ENCODE data around the gene CDKL5.
"Not testable (repeated sequence)": the region's sequence is repeated elsewhere in the genome, so short reads cannot be mapped to it uniquely, and the experiment has no call there.

The CDKL5 gene

GRCh38 chrX:18425199-18426003, at the start of gene CDKL5:
Gene CDKL5, plus strand, starts transcription at chrX:18425608. Its CDS starts 81,489 bp downstream, at chrX:18507097.
- peak; percentile 100 for DNase-seq (ENCODE audit: low read depth, low spot score)

DNA sequence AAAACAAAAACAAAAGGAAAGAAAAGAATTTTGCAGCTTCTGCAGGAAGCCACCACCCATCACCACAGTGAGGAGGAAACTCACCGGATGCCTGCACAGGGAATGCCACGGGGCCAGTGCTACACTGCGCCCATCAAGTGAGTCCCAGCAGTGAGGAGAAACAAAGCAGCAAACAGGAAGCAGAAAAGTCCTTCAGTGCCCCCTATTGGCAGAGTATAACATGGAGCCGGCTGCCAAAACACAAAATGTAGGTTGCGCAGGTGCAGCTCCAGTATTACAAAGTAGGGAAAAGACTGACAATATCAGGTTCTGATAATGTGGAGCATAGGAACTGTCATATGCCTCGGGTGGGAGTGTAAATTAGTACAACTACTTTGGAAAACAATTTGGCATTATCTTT, 47.6 kb upstream of the CDKL5 start:
- peak; percentile 87 for DNase-seq (ENCODE audit: low read depth, low spot score)

DNA sequence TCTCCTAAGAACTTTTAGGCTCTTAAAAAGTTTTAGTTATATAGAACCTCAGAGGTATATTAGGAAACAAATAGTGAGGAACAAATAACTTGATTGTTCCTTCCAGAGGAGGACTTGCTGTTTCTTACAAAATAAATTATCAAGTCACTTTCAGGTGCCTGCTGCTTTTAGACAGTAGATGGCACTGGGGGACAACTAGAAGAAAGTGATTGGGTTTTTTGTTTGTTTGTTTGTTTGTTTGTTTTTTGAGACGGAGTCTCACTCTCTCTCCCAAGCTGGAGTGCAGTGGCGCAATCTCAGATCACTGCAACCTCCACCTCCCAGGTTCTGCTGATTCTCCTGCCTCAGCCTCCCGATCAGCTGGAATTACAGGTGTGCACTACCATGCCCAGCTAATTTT, 35.4 kb upstream of the CDKL5 start:
- DNase-seq (ENCODE audit: low read depth, low spot score): no peak

DNA sequence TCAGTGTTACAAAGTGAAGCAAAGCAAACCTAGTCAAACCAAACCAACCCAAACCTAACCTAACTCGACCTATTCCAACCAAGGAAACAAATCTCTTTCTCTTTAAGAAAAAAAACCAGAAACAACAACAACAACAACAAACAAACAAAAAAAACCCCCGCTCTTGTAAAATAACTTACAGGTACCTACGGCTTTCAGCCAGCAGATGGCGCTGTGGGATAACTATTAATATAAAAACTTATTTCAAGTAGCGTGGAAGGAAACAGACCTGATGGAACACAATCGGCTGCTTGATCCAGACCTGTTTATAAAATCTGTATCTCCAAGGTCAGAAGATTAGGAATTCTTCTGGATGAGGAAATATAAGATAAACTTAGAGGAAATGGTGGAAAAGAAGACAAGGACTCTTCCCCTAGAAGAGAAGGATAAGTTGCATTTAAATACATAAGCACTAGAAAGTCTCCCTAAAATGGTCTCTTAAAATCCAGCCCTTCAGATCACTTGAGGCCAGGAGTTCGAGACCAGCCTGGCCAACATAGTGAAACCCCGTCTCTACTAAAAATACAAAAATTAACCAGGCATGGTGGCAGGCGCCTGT, 34.4 kb upstream of the CDKL5 start:
- DNase-seq (ENCODE audit: low read depth, low spot score): peak; percentile 57

DNA sequence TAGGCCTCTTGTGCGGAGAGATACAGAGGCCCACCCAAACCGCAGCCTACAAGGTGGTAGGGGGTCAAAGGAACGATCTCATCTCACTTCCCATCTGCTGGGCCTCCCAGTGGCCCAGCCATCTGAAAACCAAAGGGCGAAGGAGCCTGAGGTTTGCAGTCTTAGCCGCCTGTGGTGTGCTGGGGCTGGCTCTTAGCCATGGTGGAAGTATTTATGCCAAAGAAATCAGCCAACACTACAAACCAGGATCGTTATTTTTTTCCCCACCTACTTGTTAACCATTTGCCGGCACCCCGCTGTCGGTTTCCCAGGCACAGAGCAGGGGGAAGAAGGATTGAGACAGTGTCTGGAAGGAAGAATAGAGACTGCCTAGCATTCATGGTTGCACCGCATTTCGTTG, 30.9 kb upstream of the CDKL5 start:
- DNase-seq (ENCODE audit: low read depth, low spot score): no peak

DNA sequence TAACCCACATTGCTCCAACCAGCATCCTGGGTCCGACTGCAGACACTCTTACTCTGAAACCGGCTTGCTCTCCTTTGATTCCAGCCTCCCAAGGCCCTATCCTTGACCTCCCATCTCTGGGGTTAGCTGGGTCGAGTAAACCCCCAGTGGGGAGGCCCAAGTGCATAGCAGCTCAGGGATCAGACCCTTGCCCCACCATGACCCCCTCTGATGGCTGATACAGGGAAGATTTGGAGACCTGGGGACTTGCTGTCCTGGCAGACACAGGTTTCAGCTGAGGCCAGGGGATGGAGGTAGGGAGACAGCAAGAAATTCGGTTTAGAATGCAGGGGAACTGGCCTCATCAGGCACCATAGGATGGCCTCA, 23.6 kb upstream of the CDKL5 start:
- no peak for DNase-seq (ENCODE audit: low read depth, low spot score)

- no peak for DNase-seq (ENCODE audit: low read depth, low spot score)
Measured at GRCh38 chrX:18406531-18407266, 18.7 kb upstream of the CDKL5 start.

DNA sequence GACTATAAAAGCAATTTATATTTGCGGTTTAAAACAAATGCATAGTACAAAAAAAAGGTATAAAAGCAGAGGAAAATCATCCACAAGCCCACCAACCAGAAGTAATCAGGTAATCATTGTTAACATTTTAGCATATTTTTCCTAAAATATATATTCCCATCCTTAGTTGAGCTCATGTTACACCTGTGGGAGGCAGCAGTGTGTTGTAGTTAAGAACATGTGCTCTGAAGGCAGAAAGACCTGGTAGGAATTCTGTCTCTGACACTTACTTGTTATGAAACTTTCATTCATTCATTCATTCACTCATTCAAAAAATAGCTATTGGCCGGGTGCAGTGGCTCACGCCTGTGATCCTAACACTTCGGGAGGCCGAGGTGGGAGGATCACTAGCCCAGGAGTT, 15.4 kb upstream of the CDKL5 start:
- no peak for DNase-seq (ENCODE audit: low read depth, low spot score)

DNA sequence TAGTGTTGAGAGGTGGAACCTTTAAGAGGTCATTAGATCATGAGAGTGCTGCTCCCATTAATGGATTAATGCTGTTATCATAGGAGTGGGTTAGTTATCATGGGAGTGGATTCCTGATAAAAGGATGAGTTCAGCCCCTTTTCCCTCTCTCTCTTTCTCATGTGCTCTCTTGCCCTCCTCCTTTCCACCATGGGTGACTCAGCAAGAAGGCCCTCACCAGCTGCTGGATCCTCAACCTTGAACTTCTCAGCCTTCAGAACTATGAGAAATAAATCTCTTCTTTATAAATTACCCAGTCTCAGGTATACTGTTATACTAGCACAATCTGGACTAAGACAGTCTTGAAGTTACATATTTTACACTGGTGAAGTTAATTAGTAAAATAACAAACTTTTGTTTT, 10.0 kb upstream of the CDKL5 start:
- DNase-seq (ENCODE audit: low read depth, low spot score): no peak

- DNase-seq (ENCODE audit: low read depth, low spot score): no peak
Measured at GRCh38 chrX:18422325-18422724, 3.1 kb upstream of the CDKL5 start.

DNA sequence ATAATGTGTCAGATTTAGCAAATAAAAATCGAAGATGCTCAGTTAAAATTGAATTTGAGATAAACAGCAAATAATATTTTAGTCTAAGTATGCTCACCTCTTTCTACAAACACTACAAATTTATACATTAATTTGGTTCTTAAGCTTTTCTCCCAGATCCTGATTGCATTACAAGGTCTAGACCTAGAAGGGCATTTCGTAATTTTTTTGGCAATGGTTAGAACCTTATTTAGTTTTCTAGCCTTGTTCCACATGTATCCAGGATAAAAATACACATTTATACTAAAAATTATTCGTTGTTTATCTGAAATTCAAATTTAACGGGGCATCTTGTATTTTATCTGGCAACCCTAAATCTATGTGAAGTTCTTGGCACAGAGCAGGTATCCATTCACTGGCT, 2.5 kb upstream of the CDKL5 start:
- DNase-seq (ENCODE audit: low read depth, low spot score): no peak

DNA sequence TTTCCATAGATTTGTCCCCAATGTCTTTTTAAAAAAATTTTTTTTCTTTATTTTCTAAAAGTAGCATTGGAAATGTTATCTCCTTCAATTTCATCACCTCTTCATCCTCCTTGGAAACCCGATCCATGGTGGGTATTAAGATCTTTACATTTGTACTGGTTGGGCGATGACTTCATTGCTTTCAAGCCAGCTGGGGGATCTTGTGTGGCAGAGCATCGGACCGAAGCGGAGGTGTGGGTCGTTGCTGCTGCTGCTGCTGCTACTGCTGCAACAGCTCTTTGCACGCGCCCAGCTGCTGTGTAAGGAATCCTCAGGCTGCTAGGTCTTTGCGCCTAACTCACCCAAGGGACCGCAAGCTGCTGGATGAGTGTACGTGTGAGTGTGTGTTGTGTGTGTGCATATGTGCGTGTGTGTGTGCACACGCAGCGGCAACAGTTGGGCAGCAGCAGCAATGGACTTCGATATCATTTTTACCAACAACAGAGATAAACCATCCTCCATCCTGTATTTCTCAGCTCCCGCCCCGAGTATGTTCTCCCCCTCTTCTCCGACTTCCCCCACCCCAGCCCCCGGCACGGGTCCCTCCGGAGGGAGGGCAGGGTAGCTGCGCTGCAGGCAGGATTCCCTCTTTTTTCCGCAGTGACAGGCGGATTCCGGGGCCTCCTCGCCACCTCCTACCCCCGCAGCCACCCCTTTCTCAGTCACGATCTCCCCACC, 768 bp upstream of the CDKL5 start:
- DNase-seq (ENCODE audit: low read depth, low spot score): peak; percentile 74

GRCh38 chrX:18426004-18426320, 554 bp downstream of the CDKL5 start:
- peak; percentile 31 for DNase-seq (ENCODE audit: low read depth, low spot score)

DNA sequence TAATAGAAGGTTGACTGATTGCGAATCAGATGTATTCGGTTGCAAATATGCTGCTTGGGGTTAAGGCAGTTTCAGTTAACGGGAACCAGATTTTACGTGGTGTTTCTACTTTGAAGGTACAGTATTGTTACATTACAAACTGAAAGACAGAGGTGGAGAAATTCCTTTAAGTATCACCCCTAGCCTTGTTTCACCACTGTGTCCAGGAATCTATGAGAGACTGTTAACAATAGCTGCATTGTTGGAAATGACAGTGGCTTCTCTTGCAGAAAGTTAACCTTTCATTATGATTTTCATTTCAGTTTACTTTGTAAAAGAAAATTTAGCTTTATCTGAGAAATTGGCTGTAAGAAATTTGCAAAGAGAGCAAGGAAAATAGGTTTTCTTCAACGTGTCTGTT, 2.6 kb downstream of the CDKL5 start:
- no peak for DNase-seq (ENCODE audit: low read depth, low spot score)

DNA sequence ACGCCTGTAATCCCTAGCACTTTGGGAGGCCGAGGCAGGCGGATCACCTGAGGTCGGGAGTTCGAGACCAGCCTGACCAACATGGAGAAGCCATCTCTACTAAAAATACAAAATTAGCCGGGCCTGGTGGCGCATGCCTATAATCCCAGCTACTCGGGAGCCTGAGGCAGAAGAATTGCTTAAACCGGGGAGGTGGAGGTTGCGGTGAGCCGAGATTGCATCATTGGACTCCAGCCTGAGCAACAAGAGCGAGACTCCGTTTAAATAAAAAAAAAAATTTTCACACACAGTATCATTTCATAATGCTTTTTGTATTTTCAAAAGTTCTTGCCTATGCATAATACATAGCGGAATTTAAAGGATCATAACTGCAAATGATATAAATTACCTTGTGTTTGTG, 7.9 kb downstream of the CDKL5 start:
- not testable (repeated sequence) for DNase-seq (ENCODE audit: low read depth, low spot score)

DNA sequence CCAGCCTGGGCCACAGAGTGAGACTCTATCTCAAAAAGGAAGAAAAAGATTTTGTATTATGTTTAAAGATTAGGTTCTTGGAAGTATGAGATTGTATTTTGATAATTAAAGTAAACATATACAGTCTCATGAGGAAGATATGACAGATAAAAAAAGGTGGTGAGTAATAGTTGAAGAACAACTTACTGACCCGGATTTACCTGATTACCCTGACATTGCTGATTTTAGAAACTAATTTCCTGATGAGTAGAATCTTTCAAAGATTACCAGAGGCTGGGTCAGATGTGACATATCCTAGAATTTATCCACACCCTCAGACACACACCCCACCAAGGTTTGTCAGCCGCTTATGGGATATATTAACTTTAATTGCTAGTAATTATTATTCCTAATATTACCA, 9.5 kb downstream of the CDKL5 start:
- DNase-seq (ENCODE audit: low read depth, low spot score): no peak

- no peak for DNase-seq (ENCODE audit: low read depth, low spot score)
Measured at GRCh38 chrX:18436017-18436416, 10.6 kb downstream of the CDKL5 start.

DNA sequence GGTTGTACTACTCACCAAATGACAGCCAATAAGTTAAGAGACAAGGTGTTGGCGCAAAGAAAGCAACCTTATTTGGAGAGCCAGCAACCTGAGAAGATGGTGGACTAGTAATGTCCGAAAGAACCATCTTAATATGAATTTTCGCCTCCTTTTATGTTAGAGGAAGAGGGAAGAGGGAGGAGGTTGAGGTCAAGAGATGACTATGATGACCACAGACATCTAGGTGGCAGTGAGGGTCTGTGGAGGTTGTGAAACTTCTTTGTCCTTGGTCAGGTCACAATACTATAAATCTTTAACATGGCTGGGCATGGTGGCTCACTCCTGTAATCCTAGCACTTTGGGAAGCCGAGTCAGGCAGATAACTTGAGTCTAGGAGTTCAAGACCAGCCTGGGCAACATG, 15.4 kb downstream of the CDKL5 start:
- DNase-seq (ENCODE audit: low read depth, low spot score): no peak

DNA sequence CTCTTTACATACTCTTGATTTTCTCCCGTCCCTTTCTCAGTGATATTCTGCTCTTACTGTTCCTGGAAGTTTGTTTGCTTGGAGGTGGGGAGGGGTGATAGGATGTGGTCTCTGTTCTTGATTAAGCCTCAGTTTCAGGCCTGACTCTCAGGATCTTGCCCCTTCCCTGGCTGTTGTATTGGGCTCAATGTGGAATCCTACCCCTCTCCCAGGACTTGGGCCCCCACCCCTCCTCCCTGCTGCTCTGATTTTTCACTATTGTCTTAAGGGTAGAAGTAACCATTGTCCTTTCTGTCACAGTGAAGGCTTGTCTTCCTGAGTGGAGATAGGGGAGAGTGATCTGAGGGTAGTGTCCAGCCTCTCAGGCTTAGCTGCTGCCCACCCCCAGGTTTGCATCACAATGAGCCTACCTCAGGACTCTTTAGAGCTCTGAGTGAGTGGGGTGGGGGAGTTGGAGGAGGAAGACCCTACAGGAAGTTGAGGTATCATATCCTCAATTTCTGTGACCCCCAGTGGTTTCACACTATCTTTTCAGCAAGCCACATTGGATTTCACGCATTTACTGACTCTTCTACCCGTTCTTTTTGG, 16.5 kb downstream of the CDKL5 start:
- DNase-seq (ENCODE audit: low read depth, low spot score): peak; percentile 36

GRCh38 chrX:18448416-18448815, 23.0 kb downstream of the CDKL5 start:
- DNase-seq (ENCODE audit: low read depth, low spot score): no peak

DNA sequence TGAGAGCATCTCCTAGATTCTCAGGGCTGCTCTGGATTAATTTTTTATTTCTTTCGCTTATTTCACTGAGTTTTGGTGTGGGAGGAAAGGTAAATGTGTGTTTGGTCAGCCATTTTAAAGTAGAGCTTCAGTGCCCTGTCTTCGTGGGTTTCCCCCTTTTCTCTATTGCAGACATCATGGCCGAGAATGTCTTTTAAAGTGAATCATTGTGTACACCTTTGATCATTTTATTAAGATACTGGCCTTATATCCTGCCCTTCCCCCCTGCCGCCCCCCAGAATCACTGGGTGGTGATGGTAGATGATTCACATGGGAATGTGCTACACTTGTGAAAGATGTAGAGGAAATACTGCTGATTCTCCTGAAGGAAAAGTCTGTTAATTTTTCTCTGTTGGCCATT, 23.8 kb downstream of the CDKL5 start:
- DNase-seq (ENCODE audit: low read depth, low spot score): no peak

DNA sequence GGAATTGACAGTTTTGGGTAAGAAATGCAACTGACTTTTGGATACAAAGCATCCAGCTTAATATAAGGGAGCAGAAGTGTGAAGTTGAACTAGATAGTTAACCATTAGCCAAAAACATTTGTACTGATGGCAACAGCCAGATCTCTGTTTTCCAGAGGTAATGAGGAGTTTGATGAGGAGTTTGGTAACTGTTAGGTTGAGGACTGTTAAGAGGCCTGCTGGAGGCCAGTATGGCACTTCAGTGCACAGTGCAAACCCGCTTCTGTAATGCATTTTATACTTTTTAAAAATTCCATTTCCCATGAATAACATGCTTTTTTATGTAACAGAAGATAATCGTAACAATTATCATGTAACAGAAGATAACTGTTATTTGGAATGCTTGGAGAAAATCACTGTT, 30.0 kb downstream of the CDKL5 start:
- DNase-seq (ENCODE audit: low read depth, low spot score): no peak

All from ELF-1 (cell line).